Esophagus muscularis mucosa (tissue), 4 donors: ENCODE measurements around the gene TMEM200C.

Experiments used
- CTCF ChIP-seq, 3 experiments: fragments of 200-600 bp in 2 of 3; fragments of 450-650 bp in 1 of 3; sonication (generic) in 2 of 3; IDR thresholded peaks; one replicate each; pipeline ENCODE4 v1.5.1; 2017 to 2019; ENCODE audit warnings: antibody characterized with exemption in 3 of 3, mild to moderate bottlenecking in 2 of 3, moderate library complexity in 1 of 3
- EP300 ChIP-seq: sonication (generic); formaldehyde crosslinking; IDR thresholded peaks from one replicate; pipeline ENCODE4 v1.6.1; 2017; ENCODE audit warnings: antibody characterized with exemption
- POLR2AphosphoS5 ChIP-seq, 2 donors: sonication (generic); formaldehyde crosslinking; IDR thresholded peaks; one replicate each; pipeline ENCODE4 v1.6.1; 2017; ENCODE audit warnings: antibody characterized with exemption in 2 of 2

- TF ChIP-seq CTCF (IDR thresholded peaks at IDR 0.05) (no peak), EP300 (no peak), POLR2AphosphoS5 (IDR thresholded peaks at IDR 0.05) (no peak)
Observed at GRCh38 chr18:5891184-5891853, 4.0 kb downstream of the TMEM200C start.
